ENCODE results near the gene HSFX4.
A peak's percentile ranks its signal among the peaks of the same experiment; 100 is the strongest.
"Not testable (repeated sequence)": the region's sequence is repeated elsewhere in the genome, so short reads cannot be mapped to it uniquely, and the experiment has no call there.

The HSFX4 gene

DNA sequence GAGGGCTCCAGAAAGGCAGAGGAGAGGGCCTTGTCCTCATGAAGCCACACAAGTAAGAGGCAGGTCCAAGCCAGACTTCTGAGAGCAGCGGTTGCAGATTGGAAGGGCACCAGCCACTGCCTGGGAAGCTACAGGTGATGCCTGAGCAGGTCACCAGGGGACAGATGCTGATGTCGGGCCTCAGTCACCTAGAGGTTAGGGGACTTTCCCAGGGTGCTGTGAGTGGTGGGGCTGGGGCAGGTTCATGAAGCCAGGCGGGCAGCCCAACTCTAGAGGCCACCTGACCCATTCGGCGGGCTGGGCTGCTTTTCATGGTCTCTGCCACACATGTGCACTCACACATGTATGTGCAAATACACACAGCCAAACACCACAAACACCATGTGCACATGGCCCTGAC lies 3.6 kb downstream of the HSFX4 start:
- DNase-seq; H3K27me3 ChIP-seq; H3K9me3 ChIP-seq; H3K4me1 ChIP-seq; H3K36me3 ChIP-seq; H3K4me3 ChIP-seq (ENCODE audit: low read depth, low read length): not testable (repeated sequence)

DNA sequence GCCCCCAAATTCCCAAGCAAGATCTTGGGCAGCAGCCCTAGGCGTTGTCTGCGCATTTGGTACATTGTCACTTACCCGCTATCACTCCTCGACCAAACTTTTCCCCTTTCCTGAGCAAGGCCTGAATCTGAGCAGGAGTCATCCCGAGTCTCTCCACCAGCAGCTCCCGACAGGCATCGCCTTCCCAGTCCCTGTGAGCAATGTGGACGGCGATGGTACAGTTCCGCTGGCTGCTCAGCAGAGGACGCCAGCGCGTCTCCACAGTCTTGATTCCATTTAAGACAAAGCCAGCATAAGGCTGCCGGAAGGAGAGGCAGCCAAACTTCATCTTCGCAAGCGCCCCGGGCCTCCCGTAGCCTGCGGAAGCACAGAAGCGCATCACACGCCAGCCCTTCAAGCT lies 4.2 kb downstream of the HSFX4 start:
- H3K4me1 ChIP-seq; H3K36me3 ChIP-seq; H3K4me3 ChIP-seq (ENCODE audit: low read depth, low read length); H3K9me3 ChIP-seq; DNase-seq; H3K27me3 ChIP-seq: not testable (repeated sequence)

DNA sequence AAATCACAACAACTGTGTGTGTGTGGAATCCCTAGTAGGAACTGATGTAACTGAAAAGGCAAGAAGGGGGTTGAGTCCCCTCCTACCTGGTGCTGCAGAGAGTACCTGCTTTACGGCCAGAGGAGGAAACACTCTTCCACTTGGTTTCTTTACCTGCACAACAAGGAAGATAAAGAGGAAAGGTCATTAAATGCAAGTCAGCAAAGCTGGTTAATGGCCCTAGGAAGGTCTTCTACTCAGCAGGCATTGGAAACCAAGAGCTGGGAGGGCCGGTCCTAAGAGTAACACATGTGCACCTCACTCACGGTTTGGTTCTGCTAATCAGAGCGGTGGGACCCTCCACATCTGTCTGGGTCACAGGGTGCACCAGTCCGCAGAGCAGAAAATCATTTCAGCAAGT lies 8.0 kb downstream of the HSFX4 start:
- DNase-seq, H3K36me3 ChIP-seq, H3K27me3 ChIP-seq, H3K9me3 ChIP-seq, H3K4me1 ChIP-seq: not testable (repeated sequence)
- H3K4me3 ChIP-seq (ENCODE audit: low read depth, low read length) = peak overlapping the region; percentile 83

DNA sequence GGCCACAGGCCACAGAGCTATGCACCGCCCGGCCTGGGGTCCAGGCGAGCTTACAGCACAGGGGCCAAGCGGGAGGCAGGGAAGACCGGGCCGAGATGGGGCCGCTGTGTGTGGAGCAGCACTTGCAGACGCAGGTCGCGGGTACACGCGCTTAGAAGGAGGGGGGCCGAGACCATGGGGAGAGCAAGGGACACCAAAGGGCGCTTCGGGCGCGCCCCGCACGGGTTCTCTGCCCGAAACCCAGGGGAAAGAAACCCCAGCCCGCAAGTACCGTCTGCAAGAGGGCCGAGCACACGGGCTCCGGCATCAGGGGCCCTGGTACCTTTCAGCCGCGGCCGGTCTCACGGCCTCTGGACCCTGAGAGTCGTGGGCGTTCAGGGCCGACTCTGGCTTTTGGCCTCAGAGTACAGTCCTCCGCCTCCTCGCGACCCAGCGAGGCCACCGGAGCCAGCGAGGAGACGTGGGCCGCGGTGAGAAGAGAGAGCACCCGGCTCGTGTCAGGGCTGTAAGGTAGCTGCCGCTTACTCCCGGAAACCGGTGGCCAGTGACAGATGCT lies 8.6 kb downstream of the HSFX4 start:
- no peaks in the 10 kb centered on the region for H3K27me3 ChIP-seq
- no peaks in the 10 kb centered on the region for H3K4me1 ChIP-seq
- peak; percentile 8 for DNase-seq
- TF ChIP-seq, protein P1, sequence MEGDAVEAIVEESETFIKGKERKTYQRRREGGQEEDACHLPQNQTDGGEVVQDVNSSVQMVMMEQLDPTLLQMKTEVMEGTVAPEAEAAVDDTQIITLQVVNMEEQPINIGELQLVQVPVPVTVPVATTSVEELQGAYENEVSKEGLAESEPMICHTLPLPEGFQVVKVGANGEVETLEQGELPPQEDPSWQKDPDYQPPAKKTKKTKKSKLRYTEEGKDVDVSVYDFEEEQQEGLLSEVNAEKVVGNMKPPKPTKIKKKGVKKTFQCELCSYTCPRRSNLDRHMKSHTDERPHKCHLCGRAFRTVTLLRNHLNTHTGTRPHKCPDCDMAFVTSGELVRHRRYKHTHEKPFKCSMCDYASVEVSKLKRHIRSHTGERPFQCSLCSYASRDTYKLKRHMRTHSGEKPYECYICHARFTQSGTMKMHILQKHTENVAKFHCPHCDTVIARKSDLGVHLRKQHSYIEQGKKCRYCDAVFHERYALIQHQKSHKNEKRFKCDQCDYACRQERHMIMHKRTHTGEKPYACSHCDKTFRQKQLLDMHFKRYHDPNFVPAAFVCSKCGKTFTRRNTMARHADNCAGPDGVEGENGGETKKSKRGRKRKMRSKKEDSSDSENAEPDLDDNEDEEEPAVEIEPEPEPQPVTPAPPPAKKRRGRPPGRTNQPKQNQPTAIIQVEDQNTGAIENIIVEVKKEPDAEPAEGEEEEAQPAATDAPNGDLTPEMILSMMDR (IDR thresholded peaks at IDR 0.05; ENCODE audit: low read depth, low read length) = no peak
- no peaks in the 10 kb centered on the region for H3K9me3 ChIP-seq
- peak overlapping the region; percentile 83 for H3K4me3 ChIP-seq (ENCODE audit: low read depth, low read length)
- H3K36me3 ChIP-seq = no peaks in the 10 kb centered on the region

DNA sequence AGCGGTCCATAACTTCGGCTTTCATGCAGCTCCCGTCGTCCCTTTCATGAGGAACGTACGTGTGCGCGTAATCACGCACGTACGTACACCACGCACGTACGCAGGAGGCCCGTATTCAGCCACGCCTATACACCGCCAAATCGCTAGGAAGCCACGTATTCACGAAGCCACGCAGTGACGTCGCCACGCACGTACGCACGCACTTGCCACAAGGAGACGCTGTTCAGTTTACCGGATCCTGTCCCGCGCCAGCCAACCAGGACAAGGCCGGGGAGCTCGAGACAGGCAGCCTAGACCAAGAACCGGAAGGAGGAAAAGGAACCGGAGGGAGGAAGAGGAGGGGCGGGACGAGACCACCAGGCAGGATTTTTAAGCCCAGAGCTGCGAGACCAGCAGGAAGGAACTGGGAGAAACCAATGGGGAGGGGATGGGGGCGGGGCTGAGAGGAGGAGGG lies 9.1 kb downstream of the HSFX4 start, which contains the start of gene EOLA2:
Gene EOLA2 (minus strand): TSS at position 65 of the 454 bp plus-strand sequence. CDS start 4,617 bp downstream, outside the sequence.
- Histone ChIP-seq H3K4me3 (ENCODE audit: low read depth, low read length) (peak within 1 kb of the TSS; percentile 83), H3K27me3 (no peaks in the 10 kb centered on the region), H3K36me3 (no peaks in the 10 kb centered on the region), H3K4me1 (no peaks in the 10 kb centered on the region), H3K9me3 (no peaks in the 10 kb centered on the region)
- TF ChIP-seq, protein P1 (IDR thresholded peaks at IDR 0.05; ENCODE audit: low read depth, low read length) = peak; percentile 55
- peak; percentile 91 for DNase-seq

DNA sequence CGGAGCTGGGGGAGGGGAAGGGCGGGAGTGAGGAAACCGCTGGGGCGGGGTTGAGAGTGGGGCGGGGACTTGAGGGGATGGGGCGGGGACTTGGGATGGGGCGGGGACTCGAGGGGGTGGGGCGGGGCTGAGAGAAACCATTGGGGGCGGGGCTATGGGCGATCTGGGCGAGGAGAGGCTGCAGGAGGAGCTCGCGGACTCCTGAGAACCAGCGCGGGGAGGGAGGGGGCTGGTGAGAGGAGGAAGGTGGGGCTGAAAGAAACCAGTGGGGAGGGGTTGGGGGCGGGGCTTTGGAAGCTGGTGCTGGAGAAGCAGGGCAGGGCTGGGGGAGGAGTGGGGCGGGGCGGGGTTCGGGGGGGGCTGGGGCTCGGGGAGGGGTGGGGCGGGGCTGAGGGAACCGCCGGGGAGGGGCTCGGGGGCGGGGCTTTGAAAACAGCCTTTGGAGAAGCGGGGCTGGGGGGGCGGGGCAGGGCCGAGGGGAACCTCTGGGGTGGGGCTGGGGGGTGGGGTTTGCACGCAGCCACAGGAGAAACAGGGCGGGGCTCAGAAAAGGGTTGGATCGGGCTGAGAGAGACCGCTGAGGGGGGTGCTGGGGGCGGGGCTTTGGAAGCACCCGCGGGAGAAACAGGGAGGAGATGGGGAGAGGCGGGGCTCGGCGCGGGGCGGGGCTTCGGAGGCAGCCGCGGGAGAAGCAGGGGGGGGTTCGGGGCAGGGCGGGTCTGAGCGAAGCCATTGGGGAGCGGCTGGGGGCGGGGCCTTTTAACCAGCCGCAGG lies 9.7 kb downstream of the HSFX4 start:
- Histone ChIP-seq H3K4me3 (ENCODE audit: low read depth, low read length) (peak overlapping the region; percentile 83; the same call in 1 of the 2 replicates), H3K27me3 (no peaks in the 10 kb centered on the region), H3K36me3 (no peaks in the 10 kb centered on the region), H3K4me1 (no peaks in the 10 kb centered on the region), H3K9me3 (no peaks in the 10 kb centered on the region)
- TF ChIP-seq, protein P1 (IDR thresholded peaks at IDR 0.05; ENCODE audit: low read depth, low read length) = no peak
- DNase-seq = peak; percentile 95

DNA sequence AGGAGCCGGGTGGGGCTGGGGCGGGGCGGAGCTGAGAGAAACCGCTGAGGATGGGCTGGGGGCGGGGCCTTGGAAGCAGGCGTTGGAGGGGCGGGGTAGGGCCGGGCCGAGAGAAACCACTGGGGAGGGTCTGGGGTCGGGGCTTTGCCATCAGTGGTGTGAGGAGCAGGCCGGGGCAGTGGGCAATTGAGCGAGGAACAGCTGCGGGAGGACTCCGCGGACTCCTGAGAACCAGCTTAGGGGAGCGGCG lies 10.2 kb downstream of the HSFX4 start:
- TF ChIP-seq, protein P1 (IDR thresholded peaks at IDR 0.05; ENCODE audit: low read depth, low read length) = no peak
- Histone ChIP-seq H3K4me3 (ENCODE audit: low read depth, low read length) (peak overlapping the region; percentile 59), H3K36me3 (no peaks in the 10 kb centered on the region), H3K27me3 (no peaks in the 10 kb centered on the region), H3K4me1 (no peaks in the 10 kb centered on the region), H3K9me3 (no peaks in the 10 kb centered on the region)
- no peak for DNase-seq

Measured in BE2C (cell line).